Transverse colon (tissue), 4 donors: ENCODE results near the gene DNASE1L2. TPM values are rescaled to one million over a fixed set of nuclear protein-coding genes. Genes with fewer than 3 reads are reported as not detected.

Experiments
- DNase-seq: peaks from one replicate; pipeline ENCODE4 v3.0.0-alpha.2; 2019
- H3K27ac ChIP-seq, 4 donors: fragments of 200-600 bp; sonication (generic); 2 replicates each; pipeline ENCODE4 v1.5.1; 2016 to 2018; ENCODE audit warnings: inconsistent platforms in 4 of 4
- H3K27me3 ChIP-seq: fragments of 200-600 bp; sonication (generic); 2 replicates; pipeline ENCODE4 v1.5.1; 2017; ENCODE audit warnings: inconsistent platforms
- H3K36me3 ChIP-seq, 4 donors: fragments of 200-600 bp; sonication (generic); 2 replicates each; pipeline ENCODE4 v1.5.1; 2017 to 2019; ENCODE audit warnings: inconsistent platforms in 4 of 4
- H3K4me1 ChIP-seq, 4 donors: fragments of 200-600 bp; sonication (generic); 2 replicates each; pipeline ENCODE4 v1.5.1; 2017 to 2020; ENCODE audit warnings: inconsistent platforms in 4 of 4
- H3K4me3 ChIP-seq, 4 donors: fragments of 200-600 bp; sonication (generic); 1 replicate in 1 of 4; 2 replicates in 3 of 4; pipeline versions ENCODE4 v1.5.1 to v1.6.1; 2017 to 2019; ENCODE audit warnings: inconsistent platforms in 4 of 4
- H3K9me3 ChIP-seq, 2 donors: fragments of 200-600 bp; sonication (generic); 2 replicates each; pipeline ENCODE4 v1.5.1; 2017 to 2019; ENCODE audit warnings: inconsistent platforms in 2 of 2
- CTCF ChIP-seq, 5 experiments: fragments of 200-600 bp in 3 of 5; fragments of 450-650 bp in 2 of 5; sonication (generic) in 3 of 5; IDR thresholded peaks; 1 replicate in 2 of 5; 2 replicates in 3 of 5; pipeline ENCODE4 v1.5.1; 2016 to 2017; ENCODE audit warnings: antibody characterized with exemption in 5 of 5, inconsistent platforms in 3 of 5, mild to moderate bottlenecking in 2 of 5, moderate library complexity in 1 of 5
- EP300 ChIP-seq: sonication (generic); formaldehyde crosslinking; IDR thresholded peaks from one replicate; pipeline ENCODE4 v1.6.1; 2017; ENCODE audit warnings: antibody characterized with exemption, low read depth
- POLR2A ChIP-seq: fragments of 450-650 bp; IDR thresholded peaks from one replicate; pipeline ENCODE4 v1.6.1; 2016; ENCODE audit warnings: antibody characterized with exemption, mild to moderate bottlenecking, moderate library complexity
- POLR2AphosphoS5 ChIP-seq, 3 donors: sonication (generic); formaldehyde crosslinking; IDR thresholded peaks; one replicate each; pipeline ENCODE4 v1.6.1; 2016; ENCODE audit warnings: antibody characterized with exemption in 3 of 3
- WGBS, 2 donors: methylation state at CpG; one replicate each; pipeline ENCODE4 v1.1.5; 2018; ENCODE audit warnings: low coverage in 1 of 2; 5-methylcytosine and 5-hydroxymethylcytosine counted together
- in situ Hi-C, 4 donors: fragments of 200-750 bp; cut with MboI; loops; one replicate each; pipeline versions ENCODE4 v1.15.0 to v1.15.1; 2017; ENCODE audit warnings: low sequenced_read_pairs in 3 of 4, low pct_ligation_motif_present in 1 of 4, low pct_unique_long_range_greater_than_20kb in 1 of 4
- intact Hi-C: fragments of 100-400 bp; cut with DNase I; formaldehyde crosslinking; loops from one replicate; pipeline ENCODE4 v1.15.1; 2023; ENCODE audit warnings: low total_unique reads
- total RNA-seq, 4 donors: library from RNA; depleted of rRNA; stranded (reverse); fragments of >200 nt; gene quantifications; one replicate each; pipeline ENCODE4 v1.1.0, GENCODE V29; 2016

DNASE1L2 gene
- total RNA-seq, 4 donors from 2014 or later: 0.55 to 3.0 (median 0.64) TPM; not detected in 1

GRCh38 chr16:2271848-2272461 lies 35.7 kb downstream of the DNASE1L2 start:
- intact Hi-C loops (no loop called here), in situ Hi-C loops (no loop called here)
- WGBS, 2 donors: 100% methylated on average over 6 of the region's 14 CpGs; no CpG with 5 or more reads in 1 of the 2 donors
- Histone ChIP-seq H3K27ac (no peak overlapping the region), H3K9me3 (no peaks in the 10 kb centered on the region), H3K36me3 (no peaks in the 10 kb centered on the region), H3K4me3 (no peak overlapping the region), H3K27me3 (no peaks in the 10 kb centered on the region), H3K4me1 (peaks cover 11 to 18% (median 13%) of the 10 kb centered on the region in 4 donors)
- DNase-seq: no peak
- TF ChIP-seq POLR2A (no peak), EP300 (no peak), CTCF (IDR thresholded peaks at IDR 0.05) (no peak), POLR2AphosphoS5 (IDR thresholded peaks at IDR 0.05) (no peak)

- Histone ChIP-seq H3K4me3 (no peak overlapping the region), H3K4me1 (peaks cover 11 to 17% (median 13%) of the 10 kb centered on the region in 4 donors), H3K9me3 (no peaks in the 10 kb centered on the region), H3K36me3 (no peaks in the 10 kb centered on the region), H3K27ac (no peak overlapping the region), H3K27me3 (no peaks in the 10 kb centered on the region)
- intact Hi-C loops (no loop called here), in situ Hi-C loops (no loop called here)
- 72% methylated on average over 12 of the region's 16 CpGs; no CpG with 5 or more reads in 1 of the 2 donors for WGBS, 2 donors
- DNase-seq: no peak
- no peak for TF ChIP-seq EP300
- TF ChIP-seq POLR2A: no peak
- no peak for TF ChIP-seq CTCF (IDR thresholded peaks at IDR 0.05)
- no peak for TF ChIP-seq POLR2AphosphoS5 (IDR thresholded peaks at IDR 0.05)
These were observed 37.2 kb downstream of the DNASE1L2 start for GRCh38 chr16:2273484-2273883.

GRCh38 chr16:2273931-2274330 lies 37.7 kb downstream of the DNASE1L2 start:
- Histone ChIP-seq H3K9me3 (no peaks in the 10 kb centered on the region), H3K36me3 (no peaks in the 10 kb centered on the region), H3K4me1 (peaks cover 11 to 14% (median 13%) of the 10 kb centered on the region in 4 donors), H3K27ac (no peak overlapping the region), H3K4me3 (no peak overlapping the region), H3K27me3 (no peaks in the 10 kb centered on the region)
- intact Hi-C loops (no loop called here), in situ Hi-C loops (no loop called here)
- WGBS, 2 donors: 79% methylated on average over 10 of the region's 10 CpGs; no CpG with 5 or more reads in 1 of the 2 donors
- TF ChIP-seq CTCF (IDR thresholded peaks at IDR 0.05) (no peak), POLR2A (no peak), EP300 (no peak), POLR2AphosphoS5 (IDR thresholded peaks at IDR 0.05) (no peak)
- no peak for DNase-seq

GRCh38 chr16:2275476-2276367 lies 39.5 kb downstream of the DNASE1L2 start:
- Histone ChIP-seq H3K36me3 (no peaks in the 10 kb centered on the region), H3K4me1 (peaks cover 0 to 4% (median 0%) of the 10 kb centered on the region in 4 donors), H3K27ac (no peak overlapping the region), H3K9me3 (no peaks in the 10 kb centered on the region), H3K27me3 (no peaks in the 10 kb centered on the region), H3K4me3 (no peak overlapping the region)
- intact Hi-C loops (no loop called here), in situ Hi-C loops (no loop called here)
- WGBS, 2 donors: 72% methylated on average over 24 of the region's 30 CpGs; no CpG with 5 or more reads in 1 of the 2 donors
- TF ChIP-seq POLR2AphosphoS5 (IDR thresholded peaks at IDR 0.05) (no peak), CTCF (IDR thresholded peaks at IDR 0.05) (no peak), POLR2A (no peak), EP300 (no peak)
- no peak for DNase-seq
